ENCODE data around the gene MUC5AC.
"Not testable (repeated sequence)": the region's sequence is repeated elsewhere in the genome, so short reads cannot be mapped to it uniquely, and the experiment has no call there.

The MUC5AC gene

DNA sequence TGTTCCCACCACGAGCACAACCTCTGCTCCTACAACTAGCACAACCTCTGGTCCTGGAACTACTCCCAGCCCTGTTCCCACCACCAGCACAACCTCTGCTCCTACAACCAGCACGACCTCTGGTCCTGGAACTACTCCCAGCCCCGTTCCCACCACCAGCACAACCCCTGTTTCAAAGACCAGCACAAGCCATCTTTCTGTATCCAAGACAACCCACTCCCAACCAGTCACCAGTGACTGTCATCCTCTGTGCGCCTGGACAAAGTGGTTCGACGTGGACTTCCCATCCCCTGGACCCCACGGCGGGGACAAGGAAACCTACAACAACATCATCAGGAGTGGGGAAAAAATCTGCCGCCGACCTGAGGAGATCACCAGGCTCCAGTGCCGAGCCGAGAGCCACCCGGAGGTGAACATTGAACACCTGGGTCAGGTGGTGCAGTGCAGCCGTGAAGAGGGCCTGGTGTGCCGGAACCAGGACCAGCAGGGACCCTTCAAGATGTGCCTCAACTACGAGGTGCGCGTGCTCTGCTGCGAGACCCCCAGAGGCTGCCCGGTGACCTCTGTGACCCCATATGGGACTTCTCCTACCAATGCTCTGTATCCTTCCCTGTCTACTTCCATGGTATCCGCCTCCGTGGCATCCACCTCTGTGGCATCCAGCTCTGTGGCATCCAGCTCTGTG is 34.2 kb downstream of the MUC5AC start:
- DNase-seq; in situ Hi-C loops (cut with HindIII; ENCODE audit: low pct_ligation_motif_present, low pct_unique_long_range_greater_than_20kb, low sequenced_read_pairs): not testable (repeated sequence)

DNA sequence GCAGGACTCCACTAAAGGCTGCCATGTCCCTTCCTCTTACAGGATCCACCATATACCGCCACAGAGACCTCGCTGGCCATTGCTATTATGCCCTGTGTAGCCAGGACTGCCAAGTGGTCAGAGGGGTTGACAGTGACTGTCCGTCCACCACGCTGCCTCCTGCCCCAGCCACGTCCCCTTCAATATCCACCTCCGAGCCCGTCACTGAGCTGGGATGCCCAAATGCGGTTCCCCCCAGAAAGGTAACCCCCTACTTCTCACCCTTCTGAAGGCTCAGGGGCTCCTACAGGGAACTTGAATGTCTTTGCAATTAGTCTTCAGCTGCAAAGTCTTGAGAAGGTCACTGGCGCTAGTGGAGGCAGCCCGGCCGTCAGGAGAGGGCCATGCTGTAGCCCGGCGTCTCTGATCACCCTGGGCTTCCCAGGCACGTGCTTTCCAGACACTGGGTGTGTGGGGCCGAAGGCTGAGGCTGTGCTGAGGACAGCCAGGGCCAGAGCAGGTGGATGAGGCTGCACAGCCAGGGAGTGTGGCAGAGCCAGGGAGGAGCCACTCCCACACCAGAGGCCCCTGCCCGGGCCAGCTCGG is 35.1 kb downstream of the MUC5AC start:
- in situ Hi-C loops (cut with HindIII; ENCODE audit: low pct_ligation_motif_present, low pct_unique_long_range_greater_than_20kb, low sequenced_read_pairs): no loop called here
- DNase-seq: no peak

DNA sequence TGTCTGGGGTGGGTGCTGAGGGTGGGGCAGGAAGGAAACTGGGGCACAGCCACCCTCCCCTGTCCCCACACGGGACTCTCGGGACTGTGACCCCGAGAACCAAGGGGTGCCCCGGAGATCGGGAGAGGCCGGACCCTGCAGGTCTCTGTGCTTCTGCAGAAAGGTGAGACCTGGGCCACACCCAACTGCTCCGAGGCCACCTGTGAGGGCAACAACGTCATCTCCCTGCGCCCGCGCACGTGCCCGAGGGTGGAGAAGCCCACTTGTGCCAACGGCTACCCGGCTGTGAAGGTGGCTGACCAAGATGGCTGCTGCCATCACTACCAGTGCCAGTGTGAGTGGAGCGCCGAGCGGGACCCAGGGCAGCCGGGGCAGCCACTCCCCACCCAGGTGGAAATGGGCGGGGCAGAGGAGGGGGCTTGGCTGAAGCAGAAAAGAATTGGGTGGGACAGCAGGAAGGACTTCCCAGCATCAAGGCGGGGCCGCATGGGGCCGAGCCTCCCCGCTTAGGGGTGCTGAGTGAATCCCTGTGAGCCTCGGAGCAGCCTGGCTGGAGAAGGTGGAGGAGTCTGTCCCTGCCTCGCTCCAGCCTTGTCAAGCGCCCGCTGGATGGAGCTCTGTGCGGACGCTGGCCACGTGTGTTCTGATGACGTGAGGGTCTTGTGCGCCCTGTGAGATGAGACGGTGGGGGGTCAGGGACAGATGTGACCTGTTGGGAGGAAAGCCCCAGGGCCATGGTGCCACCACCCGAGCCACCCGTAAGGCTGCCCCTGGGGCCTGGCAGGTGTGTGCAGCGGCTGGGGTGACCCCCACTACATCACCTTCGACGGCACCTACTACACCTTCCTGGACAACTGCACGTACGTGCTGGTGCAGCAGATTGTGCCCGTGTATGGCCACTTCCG is 35.8 kb downstream of the MUC5AC start:
- DNase-seq: no peak
- in situ Hi-C loops (cut with HindIII; ENCODE audit: low pct_ligation_motif_present, low pct_unique_long_range_greater_than_20kb, low sequenced_read_pairs): no loop called here

DNA sequence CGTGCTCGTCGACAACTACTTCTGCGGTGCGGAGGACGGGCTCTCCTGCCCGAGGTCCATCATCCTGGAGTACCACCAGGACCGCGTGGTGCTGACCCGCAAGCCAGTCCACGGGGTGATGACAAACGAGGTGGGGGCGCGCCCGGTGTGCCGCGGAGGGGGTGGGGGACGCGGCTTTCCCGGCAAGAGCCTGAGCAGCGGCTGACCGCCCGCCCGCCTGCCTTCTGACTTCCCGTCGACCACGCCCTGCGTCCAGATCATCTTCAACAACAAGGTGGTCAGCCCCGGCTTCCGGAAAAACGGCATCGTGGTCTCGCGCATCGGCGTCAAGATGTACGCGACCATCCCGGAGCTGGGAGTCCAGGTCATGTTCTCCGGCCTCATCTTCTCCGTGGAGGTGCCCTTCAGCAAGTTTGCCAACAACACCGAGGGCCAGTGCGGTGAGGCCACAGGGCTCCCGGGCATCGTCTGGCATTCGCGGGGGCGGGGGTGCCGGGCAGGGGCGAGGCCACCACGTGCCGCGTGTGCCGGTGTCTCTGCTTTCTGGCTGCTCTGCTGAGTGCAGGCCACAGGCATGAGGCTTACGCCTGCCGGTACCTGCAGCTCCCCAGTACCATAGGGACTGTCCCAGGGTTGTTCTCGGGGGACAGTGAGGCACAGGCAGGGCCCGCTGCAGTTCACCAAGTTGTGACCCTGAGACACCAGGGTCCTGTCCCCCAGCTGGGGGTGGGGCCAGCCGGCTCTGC is 36.7 kb downstream of the MUC5AC start:
- in situ Hi-C loops (cut with HindIII; ENCODE audit: low pct_ligation_motif_present, low pct_unique_long_range_greater_than_20kb, low sequenced_read_pairs): no loop called here

DNA sequence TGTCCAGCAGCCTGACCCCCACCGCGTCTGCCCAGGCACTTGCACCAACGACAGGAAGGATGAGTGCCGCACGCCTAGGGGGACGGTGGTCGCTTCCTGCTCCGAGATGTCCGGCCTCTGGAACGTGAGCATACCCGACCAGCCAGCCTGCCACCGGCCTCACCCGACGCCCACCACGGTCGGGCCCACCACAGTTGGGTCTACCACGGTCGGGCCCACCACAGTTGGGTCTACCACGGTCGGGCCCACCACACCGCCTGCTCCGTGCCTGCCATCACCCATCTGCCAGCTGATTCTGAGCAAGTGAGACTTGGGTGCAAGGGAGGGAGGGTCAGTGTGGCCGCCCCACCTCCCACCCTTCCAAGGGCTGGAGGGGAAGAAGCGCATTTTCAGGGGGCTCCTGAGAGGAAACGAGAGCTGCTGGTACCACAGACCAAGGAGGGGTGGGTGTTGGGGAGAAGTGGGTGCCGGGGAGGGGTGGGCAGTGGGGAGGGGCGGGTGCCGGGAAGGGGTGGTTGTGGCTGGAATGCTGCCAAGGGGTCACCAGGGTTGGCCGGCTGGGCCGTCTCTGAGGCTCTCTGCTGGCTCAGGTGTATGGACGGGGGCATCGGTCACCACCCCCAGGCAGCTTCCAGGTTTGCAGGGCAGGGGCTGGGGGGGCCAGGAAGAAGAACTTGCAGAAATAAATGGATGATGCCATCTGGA is 37.4 kb downstream of the MUC5AC start:
- in situ Hi-C loops (cut with HindIII; ENCODE audit: low pct_ligation_motif_present, low pct_unique_long_range_greater_than_20kb, low sequenced_read_pairs): no loop called here
- no peak for DNase-seq

More for the DNA sequence above, 36.7 kb downstream of the MUC5AC start:
- DNase-seq: no peak

DNA sequence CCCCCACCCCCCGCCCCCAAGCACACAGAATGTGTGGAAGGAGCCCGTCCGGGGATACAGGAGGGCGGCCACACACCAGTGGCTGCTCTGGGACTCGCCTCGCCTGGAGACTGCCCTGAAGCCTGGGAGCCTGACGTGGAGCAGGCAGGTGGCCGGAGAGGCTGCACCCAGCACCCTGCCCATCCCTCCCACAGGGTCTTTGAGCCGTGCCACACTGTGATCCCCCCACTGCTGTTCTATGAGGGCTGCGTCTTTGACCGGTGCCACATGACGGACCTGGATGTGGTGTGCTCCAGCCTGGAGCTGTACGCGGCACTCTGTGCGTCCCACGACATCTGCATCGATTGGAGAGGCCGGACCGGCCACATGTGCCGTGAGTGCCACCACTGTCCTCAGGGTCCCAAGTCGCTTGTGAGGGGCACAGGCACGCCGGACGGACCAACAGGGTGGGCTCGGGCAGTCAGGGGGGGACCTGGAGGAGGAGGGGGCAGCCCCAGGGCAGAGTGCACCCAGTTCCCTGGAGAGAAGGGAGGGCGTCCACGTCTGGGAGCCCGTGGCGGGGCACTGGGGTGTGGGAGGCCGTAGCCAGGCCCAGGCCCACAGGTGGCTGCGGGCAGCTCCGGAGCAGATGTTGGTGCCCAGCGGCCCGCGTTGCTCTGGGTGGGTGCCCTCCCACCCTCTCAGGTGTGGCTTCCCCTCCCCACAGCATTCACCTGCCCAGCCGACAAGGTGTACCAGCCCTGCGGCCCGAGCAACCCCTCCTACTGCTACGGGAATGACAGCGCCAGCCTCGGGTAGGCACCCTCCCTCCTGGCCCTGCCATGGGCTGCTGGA is 38.1 kb downstream of the MUC5AC start:
- in situ Hi-C loops (cut with HindIII; ENCODE audit: low pct_ligation_motif_present, low pct_unique_long_range_greater_than_20kb, low sequenced_read_pairs): no loop called here
- no peak for DNase-seq

DNA sequence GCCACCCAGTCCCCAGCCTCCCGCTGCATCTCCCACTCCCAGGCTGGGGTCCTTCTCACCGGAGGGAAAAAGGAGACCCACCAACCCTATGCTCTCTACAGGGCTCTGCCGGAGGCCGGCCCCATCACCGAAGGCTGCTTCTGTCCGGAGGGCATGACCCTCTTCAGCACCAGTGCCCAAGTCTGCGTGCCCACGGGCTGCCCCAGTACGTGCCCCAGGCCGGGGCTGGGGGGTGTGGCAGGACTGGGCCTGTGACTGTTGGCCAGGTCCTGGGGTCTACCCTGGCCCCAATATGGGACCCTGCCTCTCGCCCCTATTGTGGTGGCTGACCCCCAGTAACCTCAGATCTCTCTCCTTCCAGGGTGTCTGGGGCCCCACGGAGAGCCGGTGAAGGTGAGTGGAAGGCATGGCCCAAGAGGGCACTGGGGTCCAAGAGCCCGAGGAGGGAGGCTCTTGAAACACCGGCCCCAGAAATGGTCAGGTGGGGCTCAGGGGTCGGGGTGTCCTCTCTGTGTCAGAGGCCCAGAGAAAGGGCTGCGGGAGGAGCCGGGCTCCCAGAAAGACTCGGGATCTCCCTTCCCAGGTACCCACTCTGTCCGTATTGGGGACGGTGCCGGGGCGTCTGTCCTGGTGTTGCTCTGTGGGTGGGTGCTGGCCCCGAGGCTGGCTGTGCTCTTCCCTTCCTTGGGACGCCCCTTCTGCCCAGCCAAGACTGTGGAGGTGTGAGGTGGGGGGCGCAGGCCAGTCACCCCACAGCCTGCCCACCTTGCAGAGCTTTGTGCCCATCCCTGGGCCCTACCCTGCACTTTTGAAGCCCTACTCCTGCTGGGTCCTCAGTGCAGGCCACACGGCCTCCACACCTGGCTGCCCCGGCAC is 39.0 kb downstream of the MUC5AC start:
- in situ Hi-C loops (cut with HindIII; ENCODE audit: low pct_ligation_motif_present, low pct_unique_long_range_greater_than_20kb, low sequenced_read_pairs): no loop called here
- no peak for DNase-seq

DNA sequence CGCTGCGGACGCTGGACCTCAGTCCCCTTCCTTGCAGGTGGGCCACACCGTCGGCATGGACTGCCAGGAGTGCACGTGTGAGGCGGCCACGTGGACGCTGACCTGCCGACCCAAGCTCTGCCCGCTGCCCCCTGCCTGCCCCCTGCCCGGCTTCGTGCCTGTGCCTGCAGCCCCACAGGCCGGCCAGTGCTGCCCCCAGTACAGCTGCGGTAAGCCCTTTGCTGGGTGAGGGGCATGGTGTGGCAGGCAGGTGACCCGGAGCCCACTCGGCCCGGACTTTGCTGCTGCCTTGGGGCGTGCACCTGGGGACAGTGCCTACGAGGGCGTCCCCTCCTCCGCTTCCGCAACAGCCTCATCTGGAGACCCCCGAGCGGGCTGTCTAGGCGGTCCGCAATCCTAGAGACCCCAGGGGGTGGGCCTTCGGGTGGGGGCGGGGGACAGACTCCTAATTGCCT is 39.7 kb downstream of the MUC5AC start:
- in situ Hi-C loops (cut with HindIII; ENCODE audit: low pct_ligation_motif_present, low pct_unique_long_range_greater_than_20kb, low sequenced_read_pairs): no loop called here
- DNase-seq: no peak

DNA sequence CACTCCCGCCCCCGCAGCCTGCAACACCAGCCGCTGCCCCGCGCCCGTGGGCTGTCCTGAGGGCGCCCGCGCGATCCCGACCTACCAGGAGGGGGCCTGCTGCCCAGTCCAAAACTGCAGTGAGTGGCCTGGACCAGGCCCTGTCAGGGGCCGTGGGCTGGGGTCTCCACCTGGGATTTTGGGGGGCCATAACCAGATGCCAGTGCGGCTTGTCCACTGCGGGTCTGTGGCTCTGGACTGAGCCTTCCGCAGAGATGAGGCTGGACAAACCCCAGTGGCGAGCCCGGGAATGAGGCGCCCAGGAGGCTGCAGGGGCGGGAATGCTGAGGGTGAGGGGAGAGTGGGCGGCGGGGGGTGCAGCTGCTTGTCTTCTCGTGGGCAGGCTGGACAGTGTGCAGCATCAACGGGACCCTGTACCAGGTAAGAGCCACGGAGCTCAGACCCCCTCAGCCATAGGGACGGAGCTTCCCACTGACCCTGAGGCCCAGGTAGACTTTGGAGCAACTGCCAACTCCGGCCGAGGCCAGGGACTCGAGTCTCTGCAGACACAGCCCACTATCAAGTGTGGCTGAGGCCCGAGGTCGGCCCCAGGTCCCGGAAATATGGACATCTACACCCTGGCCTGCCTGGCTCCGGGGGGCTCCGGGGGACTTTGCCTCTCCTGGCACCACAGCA is 40.3 kb downstream of the MUC5AC start:
- DNase-seq: no peak
- in situ Hi-C loops (cut with HindIII; ENCODE audit: low pct_ligation_motif_present, low pct_unique_long_range_greater_than_20kb, low sequenced_read_pairs): no loop called here

DNA sequence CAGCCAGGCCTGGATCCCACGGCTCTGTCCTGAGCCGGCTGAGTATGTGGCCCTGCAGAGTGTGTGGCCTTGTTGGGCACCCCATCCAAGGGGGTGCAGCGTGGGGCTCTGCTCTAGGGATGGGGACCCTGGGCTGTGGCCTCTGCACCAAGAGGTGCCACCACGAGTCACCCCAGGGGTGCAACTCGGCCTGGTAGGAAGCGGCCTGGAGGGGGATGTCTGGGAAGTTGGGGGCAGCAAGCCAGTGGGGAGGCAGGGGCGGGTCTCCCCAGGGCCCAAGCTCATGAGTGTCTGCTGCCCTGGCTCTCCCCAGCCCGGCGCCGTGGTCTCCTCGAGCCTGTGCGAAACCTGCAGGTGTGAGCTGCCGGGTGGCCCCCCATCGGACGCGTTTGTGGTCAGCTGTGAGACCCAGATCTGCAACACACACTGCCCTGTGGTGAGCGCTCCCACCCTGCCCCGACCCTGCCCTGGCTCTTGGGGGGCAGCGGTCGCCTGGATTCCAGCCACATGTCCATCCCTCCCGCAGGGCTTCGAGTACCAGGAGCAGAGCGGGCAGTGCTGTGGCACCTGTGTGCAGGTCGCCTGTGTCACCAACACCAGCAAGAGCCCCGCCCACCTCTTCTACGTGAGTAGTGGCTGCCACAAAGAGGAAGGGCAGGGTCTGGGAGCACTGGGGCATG is 40.9 kb downstream of the MUC5AC start:
- in situ Hi-C loops (cut with HindIII; ENCODE audit: low pct_ligation_motif_present, low pct_unique_long_range_greater_than_20kb, low sequenced_read_pairs): no loop called here
- DNase-seq: no peak

DNA sequence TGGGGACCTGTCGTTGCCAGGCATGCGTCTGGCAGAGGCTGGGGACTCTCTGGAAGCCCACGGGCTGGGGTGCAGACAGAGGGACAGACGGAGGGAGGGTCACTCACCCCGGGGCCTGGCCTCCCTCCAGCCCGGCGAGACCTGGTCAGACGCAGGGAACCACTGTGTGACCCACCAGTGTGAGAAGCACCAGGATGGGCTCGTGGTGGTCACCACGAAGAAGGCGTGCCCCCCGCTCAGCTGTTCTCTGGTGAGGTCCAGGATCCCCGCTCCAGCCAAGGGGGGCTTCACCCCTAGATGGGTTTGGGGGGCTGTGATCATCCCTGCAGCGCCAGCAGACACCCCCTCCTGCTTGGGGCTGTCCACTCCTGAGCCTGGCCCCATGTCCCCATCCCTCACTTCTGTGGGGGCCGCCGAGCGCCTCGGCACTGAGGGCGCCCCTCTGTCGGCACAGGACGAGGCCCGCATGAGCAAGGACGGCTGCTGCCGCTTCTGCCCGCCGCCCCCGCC is 41.5 kb downstream of the MUC5AC start:
- DNase-seq: no peak
- in situ Hi-C loops (cut with HindIII; ENCODE audit: low pct_ligation_motif_present, low pct_unique_long_range_greater_than_20kb, low sequenced_read_pairs): no loop called here

DNA sequence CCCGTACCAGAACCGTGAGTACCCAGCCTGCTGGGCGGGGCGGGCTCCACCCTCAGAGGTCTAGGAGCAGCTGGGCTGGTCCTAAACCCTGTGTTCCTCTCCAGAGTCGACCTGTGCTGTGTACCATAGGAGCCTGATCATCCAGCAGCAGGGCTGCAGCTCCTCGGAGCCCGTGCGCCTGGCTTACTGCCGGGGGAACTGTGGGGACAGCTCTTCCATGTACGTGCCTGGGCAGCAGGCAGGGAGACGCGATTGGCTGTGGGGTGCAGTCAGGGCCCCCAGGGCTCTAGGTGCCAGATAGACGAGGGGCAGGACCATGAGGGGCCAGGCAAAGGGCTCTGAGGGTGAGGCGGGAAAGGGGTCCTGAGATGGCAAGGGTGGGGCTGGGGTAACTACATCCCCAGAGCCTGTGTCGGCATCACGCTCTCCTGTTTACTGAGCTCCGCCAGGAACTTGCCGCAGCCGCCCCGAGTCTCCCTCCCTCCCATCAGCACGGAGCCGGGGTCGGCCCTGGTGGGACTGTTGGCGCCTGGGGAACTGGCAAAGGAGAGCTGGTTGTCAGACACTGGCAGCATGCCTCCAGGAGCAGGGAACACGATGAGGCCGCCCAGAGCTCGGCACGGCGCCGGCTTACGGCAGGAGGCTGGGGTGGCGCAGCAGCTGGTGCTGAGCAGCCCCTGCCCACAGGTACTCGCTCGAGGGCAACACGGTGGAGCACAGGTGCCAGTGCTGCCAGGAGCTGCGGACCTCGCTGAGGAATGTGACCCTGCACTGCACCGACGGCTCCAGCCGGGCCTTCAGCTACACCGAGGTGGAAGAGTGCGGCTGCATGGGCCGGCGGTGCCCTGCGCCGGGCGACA is 42.2 kb downstream of the MUC5AC start:
- no peak for DNase-seq
- in situ Hi-C loops (cut with HindIII; ENCODE audit: low pct_ligation_motif_present, low pct_unique_long_range_greater_than_20kb, low sequenced_read_pairs): no loop called here

DNA sequence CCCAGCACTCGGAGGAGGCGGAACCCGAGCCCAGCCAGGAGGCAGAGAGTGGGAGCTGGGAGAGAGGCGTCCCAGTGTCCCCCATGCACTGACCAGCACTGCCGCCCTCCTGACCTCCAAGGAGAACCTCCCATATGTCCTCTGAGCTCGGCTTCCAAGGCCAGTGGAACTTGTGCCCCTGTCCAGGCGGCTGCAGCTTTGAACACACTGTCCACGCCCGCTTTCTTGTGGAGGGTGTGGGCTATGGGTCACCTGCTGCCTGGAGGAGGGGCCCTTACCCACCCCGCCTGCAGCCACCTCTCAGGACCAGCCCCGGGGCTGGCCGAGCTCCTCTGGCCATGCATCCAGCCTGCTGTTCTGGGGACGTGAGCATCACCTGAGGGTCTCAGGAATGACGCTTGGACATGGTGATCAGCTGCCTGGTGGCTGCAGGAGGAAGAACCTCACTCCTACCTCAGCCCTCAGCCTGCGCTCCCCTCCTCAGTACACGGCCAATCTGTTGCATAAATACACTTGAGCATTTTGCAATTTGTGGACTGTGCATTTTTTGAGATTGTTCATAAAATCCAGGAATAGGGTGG is 42.9 kb downstream of the MUC5AC start:
- no peak for DNase-seq
- in situ Hi-C loops (cut with HindIII; ENCODE audit: low pct_ligation_motif_present, low pct_unique_long_range_greater_than_20kb, low sequenced_read_pairs): no loop called here

DNA sequence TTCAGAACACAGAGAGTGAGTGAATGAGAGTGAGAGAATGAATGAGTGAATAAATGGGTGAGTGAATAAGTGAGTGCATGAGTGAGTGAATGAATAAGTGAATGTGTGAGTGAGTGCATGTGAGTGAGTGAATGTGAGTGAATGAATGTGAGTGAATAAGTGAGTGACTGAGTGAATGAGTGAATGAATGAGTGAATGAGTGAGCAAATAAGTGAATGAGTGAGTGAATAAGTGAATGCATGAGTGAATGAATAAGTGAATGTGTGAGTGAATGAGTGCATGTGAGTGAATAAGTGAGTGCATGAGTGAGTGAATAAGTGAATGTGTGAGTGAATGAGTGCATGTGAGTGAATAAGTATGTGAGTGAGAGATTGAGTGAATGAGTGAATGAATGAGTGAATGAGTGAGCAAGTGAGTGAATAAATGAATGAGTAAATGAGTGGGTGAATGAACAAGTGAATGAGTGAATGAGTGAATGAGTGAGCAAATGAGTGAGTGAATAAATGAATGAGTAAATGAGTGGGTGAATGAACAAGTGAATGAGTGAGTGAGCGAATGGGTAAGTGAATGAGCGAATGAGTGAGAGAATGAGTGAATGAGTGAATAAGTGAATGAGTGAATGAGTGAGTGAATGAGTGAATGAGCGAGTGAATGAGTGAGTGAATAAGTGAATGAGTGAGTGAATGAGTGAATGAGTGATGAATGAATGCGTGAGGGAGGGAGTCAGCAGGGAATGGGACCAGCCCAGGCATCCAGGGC is 43.8 kb downstream of the MUC5AC start:
- in situ Hi-C loops (cut with HindIII; ENCODE audit: low pct_ligation_motif_present, low pct_unique_long_range_greater_than_20kb, low sequenced_read_pairs): no loop called here
- DNase-seq: no peak
